ENCODE measurements around the gene HNMT. TPM values are rescaled to one million over a fixed set of nuclear protein-coding genes. Genes with fewer than 3 reads are reported as not detected.
A peak's percentile ranks its signal among the peaks of the same experiment; 100 is the strongest.

HNMT gene
- total and polyA plus RNA-seq, 2 of the 13 experiments (the other 11 are each of a cell fraction or from before 2014, with no cell fraction given): 279 to 309 TPM

DNA sequence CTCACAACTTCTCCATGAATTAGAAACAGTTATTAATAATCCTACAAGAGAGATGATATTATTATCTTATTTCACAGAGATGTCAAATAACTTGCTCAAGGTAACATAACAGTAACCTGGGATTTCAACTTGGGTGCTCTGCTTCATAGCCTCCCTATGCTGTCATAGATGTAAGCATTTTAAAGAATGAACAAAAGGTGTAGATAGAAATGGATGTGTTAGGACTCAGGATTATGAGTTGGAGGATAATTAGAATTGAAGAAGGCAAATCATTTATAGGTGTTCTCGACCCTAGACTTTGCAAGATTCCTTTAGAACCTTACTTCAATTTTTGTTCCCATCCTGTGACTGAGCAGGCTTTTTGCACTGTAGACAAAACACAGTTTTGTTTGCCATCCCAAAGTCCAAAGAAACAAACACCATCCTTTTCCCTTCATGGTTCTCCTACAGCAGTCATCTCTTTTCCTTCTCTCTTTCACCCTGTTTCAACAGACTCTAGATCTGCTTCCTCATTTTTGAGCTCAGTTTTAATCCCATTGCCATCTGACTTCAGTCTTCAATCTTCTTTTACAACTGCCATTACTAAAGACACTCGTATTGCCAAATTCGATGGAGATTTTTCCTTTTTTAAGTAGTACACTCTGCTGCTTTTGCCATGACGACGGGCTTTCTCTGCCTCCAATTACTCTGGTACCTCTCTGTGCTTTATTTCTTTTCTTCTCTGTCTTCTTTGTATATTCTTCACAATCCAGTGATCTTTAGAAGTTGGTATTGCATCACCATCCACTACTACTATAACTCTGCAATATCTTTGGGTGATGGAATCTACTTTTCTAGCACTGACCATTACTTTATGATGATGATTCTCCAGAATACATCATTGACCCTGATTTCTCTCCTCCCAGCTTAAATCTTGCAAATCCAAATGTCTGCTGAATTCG is 4.5 kb downstream of the HNMT start (continued):
- TF ChIP-seq TERF1 (CRISPR knock-in tag; IDR thresholded peaks at IDR 0.05): no peak
- peak; percentile 77; the same call in 1 of the 2 replicates for TF ChIP-seq RCOR2 (CRISPR knock-in tag; IDR thresholded peaks at IDR 0.05)
- no peak for TF ChIP-seq RBAK (CRISPR knock-in tag; IDR thresholded peaks at IDR 0.05)
- TF ChIP-seq BCL3 (CRISPR knock-in tag; IDR thresholded peaks at IDR 0.05): no peak
- TF ChIP-seq NKX3-1 (CRISPR knock-in tag; IDR thresholded peaks at IDR 0.05): no peak
- TF ChIP-seq NFE2 (CRISPR knock-in tag; IDR thresholded peaks at IDR 0.05): no peak
- TF ChIP-seq ZNF562 (CRISPR knock-in tag; IDR thresholded peaks at IDR 0.05; ENCODE audit: borderline replicate concordance): no peak
- peak; percentile 88 for TF ChIP-seq CEBPB (IDR thresholded peaks at IDR 0.05; ENCODE audit: borderline replicate concordance, low read depth, low read length)
- no peak for TF ChIP-seq ZNF263 (CRISPR knock-in tag; IDR thresholded peaks at IDR 0.05)
- no peak for TF ChIP-seq CCAR2 (optimal IDR thresholded peaks at IDR 0.05; ENCODE audit: low read depth, low read length)
- no peak for TF ChIP-seq REXO4 (CRISPR knock-in tag; IDR thresholded peaks at IDR 0.05; ENCODE audit: borderline replicate concordance)
- no peak for TF ChIP-seq PAWR (CRISPR knock-in tag; IDR thresholded peaks at IDR 0.05; ENCODE audit: borderline replicate concordance)
- peak; percentile 39; the same call in 1 of the 2 replicates for TF ChIP-seq NR2C2 (CRISPR knock-in tag; IDR thresholded peaks at IDR 0.05; ENCODE audit: borderline replicate concordance)
- peak; percentile 77 for TF ChIP-seq POLR2AphosphoS5 (IDR thresholded peaks at IDR 0.05; ENCODE audit: low read depth, low read length)
- TF ChIP-seq ZFP41 (CRISPR knock-in tag; IDR thresholded peaks at IDR 0.05; ENCODE audit: borderline replicate concordance): no peak
- TF ChIP-seq, protein P1, sequence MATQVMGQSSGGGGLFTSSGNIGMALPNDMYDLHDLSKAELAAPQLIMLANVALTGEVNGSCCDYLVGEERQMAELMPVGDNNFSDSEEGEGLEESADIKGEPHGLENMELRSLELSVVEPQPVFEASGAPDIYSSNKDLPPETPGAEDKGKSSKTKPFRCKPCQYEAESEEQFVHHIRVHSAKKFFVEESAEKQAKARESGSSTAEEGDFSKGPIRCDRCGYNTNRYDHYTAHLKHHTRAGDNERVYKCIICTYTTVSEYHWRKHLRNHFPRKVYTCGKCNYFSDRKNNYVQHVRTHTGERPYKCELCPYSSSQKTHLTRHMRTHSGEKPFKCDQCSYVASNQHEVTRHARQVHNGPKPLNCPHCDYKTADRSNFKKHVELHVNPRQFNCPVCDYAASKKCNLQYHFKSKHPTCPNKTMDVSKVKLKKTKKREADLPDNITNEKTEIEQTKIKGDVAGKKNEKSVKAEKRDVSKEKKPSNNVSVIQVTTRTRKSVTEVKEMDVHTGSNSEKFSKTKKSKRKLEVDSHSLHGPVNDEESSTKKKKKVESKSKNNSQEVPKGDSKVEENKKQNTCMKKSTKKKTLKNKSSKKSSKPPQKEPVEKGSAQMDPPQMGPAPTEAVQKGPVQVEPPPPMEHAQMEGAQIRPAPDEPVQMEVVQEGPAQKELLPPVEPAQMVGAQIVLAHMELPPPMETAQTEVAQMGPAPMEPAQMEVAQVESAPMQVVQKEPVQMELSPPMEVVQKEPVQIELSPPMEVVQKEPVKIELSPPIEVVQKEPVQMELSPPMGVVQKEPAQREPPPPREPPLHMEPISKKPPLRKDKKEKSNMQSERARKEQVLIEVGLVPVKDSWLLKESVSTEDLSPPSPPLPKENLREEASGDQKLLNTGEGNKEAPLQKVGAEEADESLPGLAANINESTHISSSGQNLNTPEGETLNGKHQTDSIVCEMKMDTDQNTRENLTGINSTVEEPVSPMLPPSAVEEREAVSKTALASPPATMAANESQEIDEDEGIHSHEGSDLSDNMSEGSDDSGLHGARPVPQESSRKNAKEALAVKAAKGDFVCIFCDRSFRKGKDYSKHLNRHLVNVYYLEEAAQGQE (IDR thresholded peaks at IDR 0.05; ENCODE audit: borderline replicate concordance in 1 of 2, low read depth in 1 of 2, low read length in 2 of 2): no peak; a peak in 1 of 4 replicates
- TF ChIP-seq ZNF564 (CRISPR knock-in tag; IDR thresholded peaks at IDR 0.05): no peak
- no peak for TF ChIP-seq HOXD1 (CRISPR knock-in tag; IDR thresholded peaks at IDR 0.05)
- TF ChIP-seq RFXANK (CRISPR knock-in tag; IDR thresholded peaks at IDR 0.05): no peak
- TF ChIP-seq PHF8 (CRISPR knock-in tag; IDR thresholded peaks at IDR 0.05): no peak
- no peak for TF ChIP-seq ZEB1 (IDR thresholded peaks at IDR 0.05; ENCODE audit: insufficient replicate concordance, low read depth)
- TF ChIP-seq ZNF33B (CRISPR knock-in tag; IDR thresholded peaks at IDR 0.05): no peak
- TF ChIP-seq ZFX (CRISPR knock-in tag; IDR thresholded peaks at IDR 0.05; ENCODE audit: low read depth): no peak
- no peak for TF ChIP-seq PHF21A (CRISPR knock-in tag; IDR thresholded peaks at IDR 0.05)
- TF ChIP-seq ZNF556 (CRISPR knock-in tag; IDR thresholded peaks at IDR 0.05; ENCODE audit: borderline replicate concordance): peak; percentile 71; the same call in 1 of the 2 replicates

Measured in HepG2 (cell line).